GM12873 (cell line): ENCODE results near the gene SPC25.

Source experiments
- TF ChIP-seq, protein P1 (sequence below): IDR thresholded peaks from 2 replicates; pipeline ENCODE4 v1.5.1; 2012; ENCODE audit warnings: low read depth, mild to moderate bottlenecking, moderate library complexity, low read length, control low read depth; ENCODE audit not compliant: insufficient read depth; ENCODE audit errors: missing control alignments

Gene SPC25

DNA sequence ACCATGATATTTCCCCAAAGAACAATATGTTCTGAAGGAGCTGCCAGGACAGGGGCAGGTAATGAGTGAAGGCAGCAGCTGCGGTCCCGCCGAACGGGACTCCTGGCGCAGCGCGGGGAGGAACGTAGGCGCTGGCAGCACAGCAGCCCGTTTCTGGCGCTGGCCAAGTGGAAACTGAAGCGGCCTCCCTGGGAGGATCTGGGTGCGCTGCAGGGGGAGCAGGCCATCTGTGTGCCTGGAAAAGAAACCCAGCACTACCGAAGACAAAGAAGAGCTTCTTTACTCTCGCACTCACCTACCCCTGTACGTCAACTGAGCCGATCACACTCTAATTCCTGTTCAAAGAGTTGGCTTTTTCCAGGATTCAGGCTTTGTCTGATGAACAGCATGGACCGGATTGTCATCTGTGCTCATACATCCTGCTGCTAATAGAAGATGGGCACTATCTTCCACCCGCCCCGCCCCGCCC is 22.7 kb upstream of the SPC25 start:
- TF ChIP-seq, protein P1, sequence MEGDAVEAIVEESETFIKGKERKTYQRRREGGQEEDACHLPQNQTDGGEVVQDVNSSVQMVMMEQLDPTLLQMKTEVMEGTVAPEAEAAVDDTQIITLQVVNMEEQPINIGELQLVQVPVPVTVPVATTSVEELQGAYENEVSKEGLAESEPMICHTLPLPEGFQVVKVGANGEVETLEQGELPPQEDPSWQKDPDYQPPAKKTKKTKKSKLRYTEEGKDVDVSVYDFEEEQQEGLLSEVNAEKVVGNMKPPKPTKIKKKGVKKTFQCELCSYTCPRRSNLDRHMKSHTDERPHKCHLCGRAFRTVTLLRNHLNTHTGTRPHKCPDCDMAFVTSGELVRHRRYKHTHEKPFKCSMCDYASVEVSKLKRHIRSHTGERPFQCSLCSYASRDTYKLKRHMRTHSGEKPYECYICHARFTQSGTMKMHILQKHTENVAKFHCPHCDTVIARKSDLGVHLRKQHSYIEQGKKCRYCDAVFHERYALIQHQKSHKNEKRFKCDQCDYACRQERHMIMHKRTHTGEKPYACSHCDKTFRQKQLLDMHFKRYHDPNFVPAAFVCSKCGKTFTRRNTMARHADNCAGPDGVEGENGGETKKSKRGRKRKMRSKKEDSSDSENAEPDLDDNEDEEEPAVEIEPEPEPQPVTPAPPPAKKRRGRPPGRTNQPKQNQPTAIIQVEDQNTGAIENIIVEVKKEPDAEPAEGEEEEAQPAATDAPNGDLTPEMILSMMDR = no peak

DNA sequence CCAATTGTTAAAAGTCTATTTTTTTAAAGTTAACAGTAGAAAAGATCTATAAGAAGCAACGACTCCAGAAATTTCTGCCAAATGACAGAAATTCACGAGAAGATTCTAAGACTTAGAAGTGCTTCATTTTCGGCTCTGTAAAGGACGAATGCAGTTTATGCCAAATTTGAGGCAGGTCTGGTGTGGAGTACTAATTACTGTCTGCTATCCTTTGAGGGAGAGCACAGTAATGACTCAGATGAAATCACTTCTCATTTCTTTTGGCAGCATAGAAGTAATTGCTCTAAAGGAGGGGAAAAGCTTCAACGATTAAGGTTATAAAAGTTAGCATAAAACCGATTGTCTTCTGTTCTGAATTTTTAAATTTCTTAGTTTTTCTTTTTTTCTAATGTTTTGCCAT is 22.2 kb upstream of the SPC25 start:
- TF ChIP-seq, protein P1 = no peak

GRCh38 chr2:168910330-168910729 is 20.1 kb upstream of the SPC25 start:
- TF ChIP-seq, protein P1 = no peak

GRCh38 chr2:168907940-168908662 is 17.9 kb upstream of the SPC25 start:
- TF ChIP-seq, protein P1 = no peak

- TF ChIP-seq, protein P1 = no peak
Measured at GRCh38 chr2:168904358-168904757, 14.1 kb upstream of the SPC25 start.

- TF ChIP-seq, protein P1 = no peak
Measured at GRCh38 chr2:168903888-168904287, 13.7 kb upstream of the SPC25 start.

GRCh38 chr2:168901003-168901402 is 10.8 kb upstream of the SPC25 start, which contains the start of gene G6PC2:
Gene G6PC2, plus strand, starts transcription at chr2:168901291. Its CDS starts 41 bp downstream, at chr2:168901332.
- TF ChIP-seq, protein P1 = no peak
